IMR-90 (cell line): ENCODE data around the gene CDKL5. TPM values are rescaled to one million over a fixed set of nuclear protein-coding genes. Genes with fewer than 3 reads are reported as not detected.

Source experiments
- ATAC-seq: fragments of 200-7000 bp; cut with Tn5 transposase; 2 replicates; pipeline ENCODE4 v1.9.1; 2020; ENCODE audit warnings: low read depth, mild to moderate bottlenecking, moderate library complexity
- BruUV-seq: library from RNA; stranded (reverse); fragments of 400-500 nt; replicated peaks from 2 replicates; lab custom pipeline; 2021; lab: Mats Ljungman, UMichigan
- CTCF ChIA-PET: fragments of 300-600 bp; formaldehyde crosslinking; extraction: SDS; loops from one replicate; lab custom pipeline; 2021; ENCODE audit warnings: antibody characterized with exemption; lab: Yijun Ruan, JAX
- POLR2A ChIA-PET: fragments of 300-600 bp; sonication (Branson Sonifier 250); formaldehyde crosslinking; loops from one replicate; lab custom pipeline; 2022; ENCODE audit warnings: antibody characterized with exemption; ENCODE audit not compliant: unreplicated experiment; lab: Charles Lee
- DNase-seq: peaks from one replicate; pipeline ENCODE4 v3.0.0; 2013
- H2AFZ ChIP-seq: replicated peaks from 2 replicates; pipeline ENCODE3; 2013; ENCODE audit warnings: low read length, mild to moderate bottlenecking; ENCODE audit not compliant: poor library complexity
- H2AK5ac ChIP-seq: 2 replicates; pipeline ENCODE4 v1.6.1; 2013; ENCODE audit warnings: low read depth, low read length, inconsistent platforms
- H2AK9ac ChIP-seq: replicated peaks from 2 replicates; pipeline ENCODE3; 2013; ENCODE audit warnings: mild to moderate bottlenecking, low read depth, low read length, moderate library complexity; ENCODE audit not compliant: poor library complexity
- H2BK120ac ChIP-seq: 2 replicates; pipeline ENCODE4 v1.6.1; 2013; ENCODE audit warnings: low read depth, low read length, inconsistent platforms
- H2BK15ac ChIP-seq: 3 replicates; pipeline ENCODE4 v1.6.1; 2013; ENCODE audit warnings: low read depth, low read length, inconsistent platforms
- H2BK20ac ChIP-seq: 2 replicates; pipeline ENCODE4 v1.6.1; 2013; ENCODE audit warnings: low read depth, mild to moderate bottlenecking, inconsistent platforms, low read length, moderate library complexity
- H2BK5ac ChIP-seq: 2 replicates; pipeline ENCODE4 v1.6.1; 2013; ENCODE audit warnings: mild to moderate bottlenecking, low read depth, low read length, inconsistent platforms; ENCODE audit not compliant: poor library complexity, severe bottlenecking
- H3K14ac ChIP-seq: replicated peaks from 2 replicates; pipeline ENCODE4 v1.6.1; 2013; ENCODE audit warnings: low read depth, low read length, inconsistent platforms
- H3K18ac ChIP-seq: 2 replicates; pipeline ENCODE4 v1.6.1; 2013; ENCODE audit warnings: low read depth, low read length, control low read depth
- H3K23ac ChIP-seq: 2 replicates; pipeline ENCODE4 v1.6.1; 2013; ENCODE audit warnings: low read depth, low read length, inconsistent platforms
- H3K27ac ChIP-seq: 2 replicates; pipeline ENCODE4 v1.5.1; 2013; ENCODE audit warnings: mild to moderate bottlenecking, control low read depth, low read length; ENCODE audit not compliant: insufficient read depth
- H3K27me3 ChIP-seq: 2 replicates; pipeline ENCODE4 v1.6.1; 2013; ENCODE audit warnings: low read length; ENCODE audit not compliant: control insufficient read depth, insufficient read depth
- H3K36me3 ChIP-seq: 2 replicates; pipeline ENCODE4 v1.6.1; 2013; ENCODE audit warnings: low read length, mixed read lengths; ENCODE audit not compliant: control insufficient read depth, insufficient read depth
- H3K4ac ChIP-seq: 2 replicates; pipeline ENCODE4 v1.6.1; 2013; ENCODE audit warnings: low read depth, low read length, inconsistent platforms
- H3K4me1 ChIP-seq: 2 replicates; pipeline ENCODE4 v1.6.1; 2013; ENCODE audit warnings: low read length, mixed read lengths; ENCODE audit not compliant: control insufficient read depth, insufficient read depth
- H3K4me2 ChIP-seq: 2 replicates; pipeline ENCODE4 v1.6.1; 2013; ENCODE audit warnings: low read depth, mild to moderate bottlenecking, control low read depth, low read length, moderate library complexity
- H3K4me3 ChIP-seq: 2 replicates; pipeline ENCODE4 v1.5.1; 2013; ENCODE audit warnings: low read depth, mild to moderate bottlenecking, control low read depth, low read length, moderate library complexity; ENCODE audit not compliant: insufficient read depth
- H3K56ac ChIP-seq: 2 replicates; pipeline ENCODE4 v1.6.1; 2013; ENCODE audit warnings: low read length, inconsistent platforms; ENCODE audit not compliant: insufficient read depth; ENCODE audit errors: extremely low read depth
- H3K79me1 ChIP-seq, 2 experiments: 2 replicates each; pipeline ENCODE4 v1.6.1; 2013; ENCODE audit warnings: low read length in 2 of 2, inconsistent platforms in 1 of 2, low read depth in 1 of 2
- H3K9ac ChIP-seq: 2 replicates; pipeline ENCODE4 v1.6.1; 2013; ENCODE audit warnings: low read depth, low read length, control low read depth
- H3K9me1 ChIP-seq: 2 replicates; pipeline ENCODE4 v1.6.1; 2013; ENCODE audit warnings: low read length, inconsistent platforms; ENCODE audit not compliant: insufficient read depth
- H3K9me3 ChIP-seq: 2 replicates; pipeline ENCODE4 v1.6.1; 2013; ENCODE audit warnings: low read length; ENCODE audit not compliant: control insufficient read depth, insufficient read depth
- H4K20me1 ChIP-seq: 2 replicates; pipeline ENCODE4 v1.6.1; 2013; ENCODE audit warnings: low read length, inconsistent platforms; ENCODE audit not compliant: insufficient read depth
- H4K5ac ChIP-seq: 2 replicates; pipeline ENCODE4 v1.6.1; 2013; ENCODE audit warnings: mild to moderate bottlenecking, low read depth, low read length, control low read depth
- H4K8ac ChIP-seq, 2 experiments: 2 replicates each; pipeline ENCODE4 v1.6.1; 2013; ENCODE audit warnings: low read depth in 2 of 2, low read length in 2 of 2, control low read depth in 1 of 2, inconsistent platforms in 1 of 2
- H4K91ac ChIP-seq: 2 replicates; pipeline ENCODE4 v1.6.1; 2013; ENCODE audit warnings: low read depth, low read length, inconsistent platforms; ENCODE audit not compliant: insufficient read depth
- ELK1 ChIP-seq: fragments of 150-350 bp; IDR thresholded peaks from 2 replicates; pipeline ENCODE4 v1.6.1; 2016; ENCODE audit warnings: low read depth, mild to moderate bottlenecking, low read length, moderate library complexity, borderline replicate concordance
- NFE2L2 ChIP-seq: fragments of 150-350 bp; IDR thresholded peaks from 2 replicates; pipeline ENCODE4 v1.6.1; 2016; ENCODE audit warnings: low read depth, mild to moderate bottlenecking, low read length
- WGBS, 2 experiments: methylation state at CpG; one replicate each; pipeline versions ENCODE4 v1.1.5 to v1.1.7; 2013; ENCODE audit warnings: missing lambda C conversion rate in 2 of 2; ENCODE audit not compliant: insufficient read length in 1 of 2; ENCODE audit errors: extremely low coverage in 2 of 2; 5-methylcytosine and 5-hydroxymethylcytosine counted together
- dilution Hi-C: fragments of 300-500 bp; cut with HindIII; formaldehyde crosslinking; loops from one replicate; pipeline ENCODE4 v1.14.3; 2018; ENCODE audit warnings: low sequenced_read_pairs; ENCODE audit not compliant: unreplicated experiment
- in situ Hi-C: fragments of 300-500 bp; cut with MboI; formaldehyde crosslinking; loops from 3 replicates; pipeline ENCODE4 v1.14.3; 2019; ENCODE audit warnings: low sequenced_read_pairs, inconsistent platforms, mixed read lengths
- intact Hi-C: fragments of 100-400 bp; cut with micrococcal nuclease; formaldehyde crosslinking; loops from 2 replicates; pipeline ENCODE4 v1.10.0; 2022
- polyA plus RNA-seq, 3 experiments: library from polyadenylated mRNA; depleted of rRNA; stranded (reverse); fragments of >200 nt; gene quantifications; 2 replicates each; pipeline ENCODE4 v1.2.3, GENCODE V29; 2012; ENCODE audit warnings: low replicate concordance in 1 of 3
- total RNA-seq: library from RNA; depleted of rRNA; stranded (reverse); fragments of >200 nt; gene quantifications from 2 replicates; pipeline ENCODE4 v1.2.3, GENCODE V29; 2012

CDKL5 gene
- total and polyA plus RNA-seq, 2 of the 4 experiments (the other 2 are of a cell fraction) = 3.5 to 9.7 TPM

- WGBS, 2 experiments = no CpG with 5 or more reads among the region's 5 CpGs
Observed at GRCh38 chrX:18490806-18491555, 65.6 kb downstream of the CDKL5 start.

More at GRCh38 chrX:18490806-18491555, 65.6 kb downstream of the CDKL5 start:
- Histone ChIP-seq H4K5ac (no peak overlapping the region), H3K4me3 (no peak overlapping the region), H3K4me2 (no peak overlapping the region), H3K23ac (no peak overlapping the region), H2BK5ac (no peak overlapping the region), H2BK20ac (no peak overlapping the region), H2AFZ (no peak overlapping the region), H3K9me1 (no peaks in the 10 kb centered on the region), H4K8ac (no peak overlapping the region), H3K79me1 (peaks cover 0 to 8% of the 10 kb centered on the region in 2 experiments; a peak in 1 of 4 replicates), H2BK120ac (no peak overlapping the region), H3K9ac (no peak overlapping the region), H2AK5ac (no peak overlapping the region), H2BK15ac (no peak overlapping the region), H4K91ac (no peak overlapping the region), H3K14ac (no peak overlapping the region), H3K56ac (no peak overlapping the region), H3K4me1 (no peaks in the 10 kb centered on the region), H3K18ac (no peak overlapping the region), H3K36me3 (no peaks in the 10 kb centered on the region), H4K20me1 (no peaks in the 10 kb centered on the region), H3K27me3 (no peaks in the 10 kb centered on the region), H2AK9ac (no peak overlapping the region), H3K27ac (no peak overlapping the region), H3K4ac (no peak overlapping the region), H3K9me3 (no peaks in the 10 kb centered on the region)
- DNase-seq (peak; percentile 18), ATAC-seq (no peak)
- CTCF ChIA-PET = interaction anchor here (0.6 kb wide), 2 partner anchors 28 to 71 kb away, joined by 3 read pairs; no protein-coding TSS in a partner anchor
- TF ChIP-seq ELK1 = no peak
- TF ChIP-seq NFE2L2 = no peak
- in situ Hi-C loops (no loop called here), intact Hi-C loops (no loop called here), dilution Hi-C loops (no loop called here)
- POLR2A ChIA-PET = no interaction called here
- no TSS peak for BruUV-seq
